GM18517 (cell line): ENCODE measurements around the gene SYTL1.

Source experiments
- ATAC-seq: cut with Tn5 transposase; IDR thresholded peaks from one replicate; pipeline ENCODE4 v1.9.1; 2021; ENCODE audit warnings: mild to moderate bottlenecking, moderate library complexity; ENCODE audit not compliant: unreplicated experiment

Gene SYTL1

DNA sequence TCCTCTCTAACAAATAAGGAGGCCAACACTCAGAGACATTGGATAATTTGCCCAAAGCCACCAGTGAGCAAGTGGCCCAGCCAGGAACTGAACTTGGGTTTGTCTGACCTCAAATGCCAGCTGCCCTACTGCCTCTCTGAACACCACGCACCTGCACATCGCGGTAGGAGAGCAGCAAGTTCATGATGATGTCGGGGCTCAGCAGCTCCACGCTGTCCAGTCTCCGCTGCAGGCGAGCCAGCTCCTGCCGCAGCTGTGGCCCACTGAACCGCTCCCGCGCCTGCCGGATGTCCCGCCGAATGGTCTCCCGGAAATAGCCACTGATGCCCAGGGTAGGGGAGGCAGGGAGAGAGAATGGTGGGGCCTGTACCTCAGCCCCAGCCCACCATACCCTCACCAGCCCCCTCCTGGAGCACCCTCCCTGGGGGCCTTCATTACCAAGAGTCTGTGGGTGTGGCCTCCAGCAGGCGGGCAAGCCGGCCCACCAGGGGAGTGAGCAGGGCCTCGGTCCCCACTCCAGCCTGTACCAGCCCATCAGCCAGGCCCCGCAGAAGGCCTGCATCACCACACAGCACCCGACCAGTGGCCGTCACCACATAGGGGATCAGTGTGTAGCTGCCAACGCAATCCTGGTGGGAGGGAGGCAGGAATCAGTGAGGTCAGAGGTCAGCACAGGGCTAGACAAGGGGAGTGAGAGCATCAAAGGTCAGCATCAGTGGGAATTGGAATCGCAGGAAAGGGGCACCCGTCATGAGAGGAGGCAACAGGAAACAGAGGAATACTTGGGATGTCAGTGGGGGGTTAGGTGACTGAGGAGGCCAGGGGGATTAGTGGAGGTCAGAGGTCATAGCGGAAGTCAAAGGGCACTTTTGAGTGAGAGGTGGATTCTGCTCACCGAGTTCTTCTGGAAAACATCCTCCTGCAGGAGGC, 22.2 kb downstream of the SYTL1 start:
- ATAC-seq = no peak

- no peak for ATAC-seq
Measured at GRCh38 chr1:27364696-27365371, 23.0 kb downstream of the SYTL1 start.

DNA sequence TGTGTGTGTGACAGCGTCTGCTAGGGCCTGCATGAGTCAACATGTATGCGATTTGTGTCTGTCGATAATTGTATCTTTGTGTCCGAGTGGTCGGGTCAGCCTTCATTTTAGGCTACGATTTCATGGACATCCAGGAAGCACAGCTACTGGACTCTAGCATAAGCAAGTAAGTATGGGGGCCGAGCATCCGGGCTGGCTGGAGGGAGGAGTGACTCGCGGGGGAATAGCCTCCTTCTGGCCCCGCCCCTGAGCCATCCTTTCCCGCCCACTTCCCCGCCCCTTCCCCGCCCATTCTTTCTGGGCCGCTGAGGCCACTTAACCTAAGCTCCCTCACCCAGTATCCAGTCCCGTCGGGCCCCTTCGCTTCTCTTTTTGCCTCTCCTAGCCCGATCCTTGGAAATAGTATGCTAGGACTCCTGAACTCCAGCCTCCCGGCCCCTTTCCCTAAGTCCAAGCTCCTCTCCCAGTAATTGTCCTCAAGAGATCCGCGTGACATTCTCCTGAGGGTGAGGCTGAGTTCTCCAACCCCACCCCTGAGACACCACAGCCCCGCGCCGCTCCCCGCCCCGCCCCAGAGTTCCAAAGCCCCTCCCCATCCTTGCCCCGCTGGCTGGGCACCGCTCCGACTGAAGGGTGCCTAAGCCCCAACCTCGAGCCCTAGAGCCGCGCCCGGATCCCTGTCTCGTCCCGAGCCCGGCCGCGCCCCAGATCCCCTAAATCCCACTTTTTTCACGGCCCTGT, 23.7 kb downstream of the SYTL1 start:
- ATAC-seq = no peak

GRCh38 chr1:27366113-27366410, 24.2 kb downstream of the SYTL1 start:
- no peak for ATAC-seq

DNA sequence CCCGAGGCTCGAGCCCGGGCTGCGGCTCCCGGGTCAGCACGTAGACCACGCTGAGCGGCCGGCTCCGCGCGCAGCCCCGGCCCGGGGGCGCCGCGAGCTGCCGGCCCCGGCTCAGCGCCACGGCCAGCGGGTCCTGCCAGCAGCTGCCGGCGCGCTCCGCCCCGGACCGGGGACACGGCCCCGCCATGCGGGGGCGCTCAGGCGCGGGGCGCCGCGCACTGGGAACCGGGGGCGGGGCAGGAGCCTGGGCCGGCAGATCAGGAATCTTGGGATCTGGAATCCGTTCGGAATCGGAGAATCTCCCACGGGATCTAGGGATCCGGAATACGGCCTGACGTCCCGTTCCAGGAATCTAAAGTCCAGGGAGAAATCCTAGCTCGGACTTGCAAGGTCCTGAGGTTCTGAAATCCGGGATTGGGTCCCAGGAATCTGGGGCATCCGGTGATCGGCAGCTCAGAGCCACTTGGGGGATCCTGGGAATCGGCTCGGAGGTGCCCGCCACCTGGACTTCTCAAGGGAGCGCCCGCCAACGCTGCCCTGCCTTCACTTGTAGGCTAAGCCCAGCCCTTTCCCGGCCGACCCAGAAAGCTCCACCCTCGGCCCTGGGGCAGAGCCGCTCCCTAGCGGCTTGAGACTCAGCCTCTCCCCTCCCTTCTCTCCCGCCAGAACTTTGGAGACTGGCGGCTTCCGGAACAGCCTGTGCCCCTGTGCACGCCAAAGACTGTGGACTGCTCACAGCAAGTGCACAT, 24.8 kb downstream of the SYTL1 start, which contains the start of gene MAP3K6:
Gene MAP3K6 (minus strand): TSS at position 551 of the 749 bp plus-strand sequence. CDS start 364 bp downstream, at position 187.
- no peak for ATAC-seq

DNA sequence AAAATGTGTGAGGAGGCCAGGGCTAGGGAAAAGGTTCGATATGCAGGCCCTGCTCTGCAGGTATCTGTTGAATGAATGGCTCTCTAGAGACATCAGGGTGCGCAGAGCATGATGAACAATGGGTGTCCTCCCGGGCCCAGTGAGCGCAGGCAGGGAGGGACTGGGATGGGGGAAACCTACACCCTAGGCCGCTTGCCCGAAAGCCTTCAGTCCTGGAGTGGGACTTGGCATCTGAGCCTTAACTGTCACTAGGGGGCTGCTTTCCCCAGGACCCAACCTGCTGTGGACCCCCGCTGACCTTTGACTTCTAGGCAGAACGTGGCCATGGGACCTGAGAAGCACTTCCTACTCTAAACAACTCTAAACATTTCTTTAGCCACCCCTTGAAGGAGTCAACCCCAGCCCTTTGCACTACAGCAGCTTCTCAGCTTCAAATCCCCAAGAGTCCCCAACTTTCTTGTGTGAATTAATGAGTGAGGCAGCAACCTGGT, 25.4 kb downstream of the SYTL1 start:
- no peak for ATAC-seq

DNA sequence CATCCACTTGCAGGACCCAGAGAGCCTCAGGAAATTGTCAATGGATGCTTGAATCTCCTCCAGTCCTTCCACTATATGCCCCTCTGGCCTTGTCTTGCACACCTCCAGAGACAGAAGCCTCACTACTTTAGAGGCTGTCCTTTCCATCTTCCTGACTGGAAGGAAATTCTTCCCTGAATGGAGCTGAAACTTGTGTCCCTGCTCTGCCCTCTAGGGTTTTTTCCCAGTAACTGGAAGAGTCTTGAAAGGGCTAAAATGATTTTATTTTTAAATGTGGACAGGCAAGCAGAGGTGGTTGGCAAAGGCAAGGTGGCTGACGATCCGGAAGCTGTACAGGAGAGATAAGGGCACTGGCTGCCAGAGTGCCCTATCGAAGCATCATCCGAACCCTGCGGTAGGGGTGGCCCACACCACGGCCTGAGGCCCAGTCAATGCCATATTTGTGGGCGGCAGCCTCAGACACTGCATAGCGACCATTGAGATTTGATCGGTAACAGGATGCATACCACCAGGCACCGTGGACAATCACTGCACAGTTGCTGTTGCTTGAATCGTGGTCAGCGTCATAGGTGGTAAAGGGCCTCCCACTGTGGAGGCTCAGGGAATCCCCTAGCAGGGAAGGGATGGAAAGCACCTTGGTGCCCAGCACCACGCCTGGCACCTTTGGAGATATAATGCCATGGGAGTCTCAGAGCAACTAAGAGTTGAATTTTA, 27.2 kb downstream of the SYTL1 start:
- ATAC-seq = no peak

DNA sequence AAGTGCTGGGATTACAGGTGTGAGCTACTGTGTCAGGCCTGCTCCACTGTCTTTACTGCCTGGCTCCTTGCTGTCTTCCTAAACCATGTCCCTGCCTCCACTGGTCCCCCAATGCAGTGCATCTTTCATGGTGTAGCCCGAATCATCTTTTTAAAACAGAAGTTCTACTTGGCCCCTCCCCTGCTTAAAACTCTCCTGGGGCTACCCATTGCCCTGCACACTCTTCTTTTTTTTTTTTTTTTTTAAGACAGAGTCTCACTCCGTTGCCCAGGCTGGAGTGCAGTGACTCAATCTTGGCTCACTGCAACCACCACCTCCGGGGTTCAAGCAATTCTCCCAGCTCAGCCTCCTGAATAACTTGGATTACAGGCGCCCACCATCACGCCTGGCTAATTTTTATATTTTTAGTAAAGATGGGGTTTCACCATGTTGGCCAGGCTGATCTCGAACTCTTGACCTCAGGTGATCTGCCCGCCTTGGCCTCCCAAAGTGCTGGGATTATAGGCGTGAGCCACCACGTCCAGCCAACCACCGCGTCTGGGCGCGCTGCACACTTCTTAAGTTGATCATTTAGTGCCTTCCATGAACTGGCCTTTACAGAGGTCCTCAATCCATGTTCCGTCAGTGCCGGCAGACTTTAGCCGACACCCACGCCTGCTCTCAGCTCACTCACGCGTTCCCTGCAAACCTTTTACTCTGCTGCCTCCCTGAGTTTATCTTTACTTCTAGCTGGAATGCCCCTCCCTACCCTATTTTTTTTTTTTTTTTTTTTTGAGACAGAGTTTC, 30.4 kb downstream of the SYTL1 start:
- no peak for ATAC-seq

GRCh38 chr1:27372808-27373690, 31.2 kb downstream of the SYTL1 start:
- ATAC-seq = no peak

GRCh38 chr1:27374362-27375086, 32.7 kb downstream of the SYTL1 start, which contains the start of gene FCN3:
Gene FCN3 (minus strand): TSS chr1:27374824. CDS start chr1:27374818, 6 bp downstream.
- ATAC-seq = no peak

DNA sequence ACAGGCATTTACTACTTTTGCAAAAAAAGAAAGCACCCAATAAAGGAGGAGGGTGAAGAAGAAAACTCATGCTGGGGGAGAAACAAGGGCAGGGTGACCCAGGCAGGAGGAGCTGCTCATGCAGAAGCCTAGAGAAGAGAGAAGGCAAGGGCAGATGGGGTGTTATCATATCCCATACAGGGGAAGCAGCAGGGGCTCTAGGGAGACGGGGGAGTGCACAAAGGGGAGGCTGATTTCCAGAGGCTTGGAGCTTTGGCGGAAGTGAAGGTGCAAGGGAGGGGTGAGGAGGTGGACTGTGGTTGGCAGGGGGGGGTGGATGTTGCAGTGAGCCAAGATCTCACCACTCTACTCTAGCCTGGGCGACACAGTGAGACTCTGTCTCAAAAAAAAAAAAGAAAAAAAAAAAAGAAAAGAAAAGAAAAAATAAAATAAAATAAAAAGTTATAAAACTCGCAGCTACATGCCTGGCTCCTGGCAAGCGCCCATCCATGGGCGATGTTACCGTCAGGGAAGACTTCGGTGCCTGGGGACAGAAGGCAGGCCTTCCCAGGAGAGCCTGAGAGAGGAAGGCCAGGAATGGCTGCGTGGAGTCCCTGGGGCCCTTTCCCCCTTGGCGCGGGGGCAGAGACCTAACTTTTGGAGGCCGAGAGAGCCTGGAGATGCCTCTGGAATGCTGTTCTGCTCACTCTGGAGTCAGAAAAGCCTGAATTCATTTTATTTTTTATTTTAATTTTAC, 36.1 kb downstream of the SYTL1 start:
- ATAC-seq = no peak

DNA sequence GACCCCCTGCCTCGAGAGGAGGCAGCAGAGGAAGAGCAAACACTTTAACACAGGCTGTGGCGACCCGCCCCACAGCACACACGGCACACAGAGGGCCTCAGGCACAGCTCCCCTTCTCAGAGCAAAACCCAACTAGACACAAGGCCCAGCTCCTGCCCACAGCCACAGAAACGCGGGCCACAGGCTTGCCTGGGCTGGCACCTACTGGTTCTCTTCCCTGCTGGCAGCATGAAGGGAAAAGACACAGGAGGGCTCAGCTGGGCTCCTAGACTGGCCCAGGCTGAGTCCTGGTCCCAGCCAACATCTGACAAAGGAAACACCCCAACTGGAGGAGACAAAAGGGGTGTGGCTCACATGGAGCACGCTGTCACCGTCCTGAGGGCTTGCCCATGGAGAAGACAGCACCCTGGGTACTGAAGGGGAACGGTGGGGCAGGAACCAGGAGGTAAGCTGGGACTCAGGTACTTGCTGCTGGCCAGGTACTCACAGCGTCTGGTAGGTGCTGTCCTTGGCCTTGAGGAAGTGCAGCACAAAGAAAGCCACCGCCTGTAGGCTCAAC, 37.8 kb downstream of the SYTL1 start:
- ATAC-seq = no peak

DNA sequence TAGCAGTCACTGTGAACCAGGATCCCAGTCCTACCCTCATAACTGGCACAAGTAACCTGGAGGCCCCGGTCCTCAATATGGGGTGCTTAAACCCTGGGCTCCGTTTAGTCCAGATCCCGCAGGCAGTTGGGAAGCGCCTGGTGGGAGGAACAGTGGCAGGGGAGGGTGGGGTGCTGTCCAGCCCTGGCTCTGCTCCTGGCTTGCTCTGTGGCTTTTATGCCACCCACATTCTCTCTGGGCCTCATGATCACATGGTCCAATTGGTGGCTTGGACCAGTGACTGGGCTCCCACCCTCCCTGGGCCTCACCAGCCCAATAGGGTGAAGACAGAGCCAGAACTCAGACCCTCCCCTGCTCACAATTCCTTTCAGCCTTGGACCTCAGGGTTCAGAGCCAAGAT, 38.4 kb downstream of the SYTL1 start:
- no peak for ATAC-seq

DNA sequence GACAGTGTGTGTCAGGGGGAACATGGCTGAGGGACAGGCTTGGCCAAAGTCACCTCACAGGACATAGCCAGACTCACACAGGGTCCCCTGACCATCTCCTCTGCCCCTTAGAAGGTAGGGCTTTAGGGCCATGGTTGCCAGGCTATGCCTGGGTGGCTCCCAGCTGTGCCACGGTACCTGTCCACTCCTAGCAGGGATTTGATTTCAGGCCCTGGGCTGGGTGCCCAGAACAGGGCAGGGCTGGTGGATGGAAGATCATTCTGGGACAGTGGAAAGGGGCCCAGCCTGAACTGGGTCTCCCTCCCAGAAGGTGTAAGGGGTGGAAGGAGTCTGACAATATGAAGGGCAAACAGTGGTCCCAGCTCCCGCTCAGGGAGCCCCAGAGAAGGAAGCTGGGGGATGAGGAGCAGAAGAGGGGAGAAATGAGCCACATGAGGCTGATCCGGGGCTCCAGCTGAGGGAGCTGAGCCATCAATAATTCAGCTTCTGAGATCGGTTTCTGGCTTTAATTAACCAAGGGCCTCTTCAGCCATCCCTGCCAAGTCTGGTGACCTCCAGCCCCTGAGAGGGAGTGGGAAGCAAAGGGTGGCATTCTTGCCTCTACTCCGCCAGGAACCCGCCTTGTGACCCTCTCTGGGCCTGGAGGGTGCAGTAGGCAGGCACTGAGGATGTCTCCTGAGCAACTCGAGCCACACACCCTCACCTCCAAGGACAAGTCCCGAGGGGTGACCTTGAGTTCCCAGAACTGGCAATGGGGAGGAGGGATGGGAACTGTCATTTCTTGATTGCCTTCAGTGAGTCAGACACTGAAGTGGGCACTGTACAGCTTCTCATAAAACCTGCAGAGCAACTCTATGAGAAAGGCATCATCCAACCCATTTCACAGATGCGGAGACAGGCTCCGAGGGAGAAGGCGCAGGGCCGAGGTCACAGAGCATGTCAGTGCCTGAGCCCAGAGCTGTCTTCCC, 39.2 kb downstream of the SYTL1 start:
- no peak for ATAC-seq

DNA sequence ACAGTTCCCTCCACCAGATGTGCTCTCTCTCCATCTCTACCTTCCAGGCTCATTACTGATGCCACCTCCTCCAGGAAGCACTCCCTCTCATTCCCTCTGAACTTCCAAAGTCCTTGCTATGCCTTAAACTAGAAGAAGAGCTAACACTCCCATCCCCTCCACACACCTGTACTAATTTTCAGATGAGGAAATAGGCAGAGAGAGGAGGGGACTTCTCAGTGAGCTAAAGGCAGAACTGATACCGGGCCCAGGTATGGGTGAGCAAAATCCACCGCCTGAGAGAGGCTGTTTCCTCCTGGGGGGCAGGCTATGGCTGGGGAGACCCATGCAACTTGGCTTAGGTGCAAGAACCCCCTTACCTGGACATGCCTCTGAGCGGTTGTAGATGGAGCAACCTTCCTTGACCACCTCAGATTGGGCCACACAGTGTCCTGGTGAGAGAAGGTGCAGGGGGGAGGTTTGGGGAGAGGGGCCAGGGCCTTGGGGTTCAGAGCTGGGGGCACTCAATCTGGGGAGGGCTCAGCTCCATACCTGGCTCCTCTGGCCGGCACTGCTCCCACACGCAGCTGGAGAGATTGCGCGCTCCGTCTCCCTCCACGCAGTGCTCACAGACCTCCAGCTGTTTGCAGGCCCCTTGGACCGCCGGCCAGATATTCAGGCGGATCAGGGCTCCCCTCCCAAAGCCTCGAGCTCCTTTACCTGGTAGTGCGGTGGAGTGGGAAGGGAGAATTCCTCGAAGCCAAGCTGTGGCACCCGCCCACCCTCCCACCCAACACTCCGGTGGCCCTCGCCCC, 40.3 kb downstream of the SYTL1 start:
- no peak for ATAC-seq
